A673 (cell line): ENCODE measurements around the gene TBC1D9B. TPM values are rescaled to one million over a fixed set of nuclear protein-coding genes. Genes with fewer than 3 reads are reported as not detected.
"Not testable (repeated sequence)": the region's sequence is repeated elsewhere in the genome, so short reads cannot be mapped to it uniquely, and the experiment has no call there.

Experiments used
- BruUV-seq: library from RNA; stranded (reverse); fragments of 400-500 nt; replicated peaks from 2 replicates; lab custom pipeline; 2021; lab: Mats Ljungman, UMichigan
- CTCF ChIA-PET: fragments of 300-600 bp; sonication (Branson Sonifier 250); formaldehyde crosslinking; loops from one replicate; lab custom pipeline; 2022; ENCODE audit warnings: antibody characterized with exemption; lab: Charles Lee
- POLR2A ChIA-PET: fragments of 300-600 bp; sonication (Branson Sonifier 250); formaldehyde crosslinking; loops from one replicate; lab custom pipeline; 2022; ENCODE audit warnings: antibody characterized with exemption; ENCODE audit not compliant: low non-redundant PET; lab: Charles Lee
- DNase-seq: peaks from one replicate; pipeline ENCODE4 v3.0.0-alpha.2; 2015; ENCODE audit warnings: low spot score
- H3K27ac ChIP-seq: fragments of 200-600 bp; sonication (generic); 2 replicates; pipeline ENCODE4 v1.5.1; 2016; ENCODE audit warnings: mixed run types, low read depth, mild to moderate bottlenecking, mixed read lengths, antibody characterized with exemption, low read length; ENCODE audit not compliant: poor library complexity, severe bottlenecking
- H3K27me3 ChIP-seq: fragments of 200-600 bp; sonication (generic); replicated peaks from 2 replicates; pipeline ENCODE4 v1.6.1; 2017; ENCODE audit warnings: mixed run types, low read depth, mild to moderate bottlenecking, mixed read lengths, antibody characterized with exemption, low read length; ENCODE audit not compliant: insufficient read depth, poor library complexity
- H3K36me3 ChIP-seq: fragments of 200-600 bp; sonication (generic); 2 replicates; pipeline ENCODE4 v1.6.1; 2016; ENCODE audit warnings: mixed run types, mild to moderate bottlenecking, mixed read lengths, antibody characterized with exemption, low read length; ENCODE audit not compliant: insufficient read depth, poor library complexity, severe bottlenecking
- H3K4me1 ChIP-seq: fragments of 200-600 bp; sonication (generic); 2 replicates; pipeline ENCODE4 v1.6.1; 2017; ENCODE audit warnings: mixed run types, mild to moderate bottlenecking, mixed read lengths, antibody characterized with exemption, low read length; ENCODE audit not compliant: insufficient read depth, poor library complexity, severe bottlenecking
- H3K4me3 ChIP-seq: fragments of 200-600 bp; sonication (generic); 2 replicates; pipeline ENCODE4 v1.5.1; 2016; ENCODE audit warnings: low read depth, mixed run types, mild to moderate bottlenecking, mixed read lengths, low read length; ENCODE audit not compliant: poor library complexity, severe bottlenecking
- H3K9me3 ChIP-seq: fragments of 200-600 bp; sonication (generic); 2 replicates; pipeline ENCODE4 v1.6.1; 2016; ENCODE audit warnings: mixed run types, low read depth, mild to moderate bottlenecking, mixed read lengths, antibody characterized with exemption, low read length; ENCODE audit not compliant: poor library complexity, severe bottlenecking
- EZH2 ChIP-seq: fragments of 200-600 bp; sonication (generic); IDR thresholded peaks from 2 replicates; pipeline ENCODE4 v1.6.1; 2017; ENCODE audit warnings: borderline replicate concordance, low read depth, mild to moderate bottlenecking, mixed read lengths, antibody characterized with exemption, low read length; ENCODE audit not compliant: poor library complexity, severe bottlenecking
- intact Hi-C: fragments of 100-400 bp; cut with micrococcal nuclease; formaldehyde crosslinking; loops from one replicate; pipeline ENCODE4 v1.10.0; 2022; ENCODE audit not compliant: unreplicated experiment
- total RNA-seq: library from RNA; stranded (reverse); gene quantifications from 2 replicates; pipeline ENCODE4 v1.2.3, GENCODE V29; 2021
- TF ChIP-seq, protein P1 (sequence below): fragments of 300-800, 200-600 bp; sonication (generic); conservative IDR thresholded peaks from 2 replicates; pipeline ENCODE4 v1.5.1; 2017; ENCODE audit warnings: low read depth, mild to moderate bottlenecking, antibody characterized with exemption, low read length, moderate library complexity, mixed read lengths

TBC1D9B gene
- total RNA-seq, 1 experiment from 2014 or later = 68.2 TPM

DNA sequence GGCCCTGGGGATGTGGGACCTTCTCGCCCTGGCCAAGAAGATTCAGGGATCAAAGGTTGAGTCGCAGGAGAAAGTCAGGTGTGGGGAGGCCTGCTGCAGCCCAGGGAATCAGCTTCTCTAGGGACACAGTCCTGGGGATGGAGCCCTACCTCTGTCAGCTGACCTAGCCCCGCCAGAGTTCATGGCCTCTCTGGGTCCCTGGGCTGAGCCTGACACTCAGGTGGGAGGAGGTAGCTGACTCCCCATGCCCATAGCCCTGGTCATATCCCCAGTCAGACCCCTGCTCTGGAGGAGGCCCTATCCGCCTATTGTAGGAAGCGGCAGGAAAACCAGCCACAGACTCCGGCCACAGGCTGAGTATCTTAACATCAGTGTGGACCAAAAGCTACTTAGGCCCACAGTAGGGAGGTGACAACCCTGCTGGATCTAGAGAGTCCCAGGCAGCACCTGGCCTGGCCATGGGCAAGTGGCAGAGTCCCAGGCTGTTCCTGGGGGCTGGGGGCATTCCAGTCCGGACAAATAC lies 34.0 kb downstream of the TBC1D9B start:
- Histone ChIP-seq H3K27me3 (no peaks in the 10 kb centered on the region), H3K9me3 (no peaks in the 10 kb centered on the region), H3K36me3 (peaks cover 16% of the 10 kb centered on the region), H3K27ac (no peak overlapping the region), H3K4me1 (no peaks in the 10 kb centered on the region), H3K4me3 (no peak overlapping the region)
- no TSS peak for BruUV-seq
- intact Hi-C loops = no loop called here
- no peak for DNase-seq
- TF ChIP-seq, protein P1, sequence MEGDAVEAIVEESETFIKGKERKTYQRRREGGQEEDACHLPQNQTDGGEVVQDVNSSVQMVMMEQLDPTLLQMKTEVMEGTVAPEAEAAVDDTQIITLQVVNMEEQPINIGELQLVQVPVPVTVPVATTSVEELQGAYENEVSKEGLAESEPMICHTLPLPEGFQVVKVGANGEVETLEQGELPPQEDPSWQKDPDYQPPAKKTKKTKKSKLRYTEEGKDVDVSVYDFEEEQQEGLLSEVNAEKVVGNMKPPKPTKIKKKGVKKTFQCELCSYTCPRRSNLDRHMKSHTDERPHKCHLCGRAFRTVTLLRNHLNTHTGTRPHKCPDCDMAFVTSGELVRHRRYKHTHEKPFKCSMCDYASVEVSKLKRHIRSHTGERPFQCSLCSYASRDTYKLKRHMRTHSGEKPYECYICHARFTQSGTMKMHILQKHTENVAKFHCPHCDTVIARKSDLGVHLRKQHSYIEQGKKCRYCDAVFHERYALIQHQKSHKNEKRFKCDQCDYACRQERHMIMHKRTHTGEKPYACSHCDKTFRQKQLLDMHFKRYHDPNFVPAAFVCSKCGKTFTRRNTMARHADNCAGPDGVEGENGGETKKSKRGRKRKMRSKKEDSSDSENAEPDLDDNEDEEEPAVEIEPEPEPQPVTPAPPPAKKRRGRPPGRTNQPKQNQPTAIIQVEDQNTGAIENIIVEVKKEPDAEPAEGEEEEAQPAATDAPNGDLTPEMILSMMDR = no peak
- CTCF ChIA-PET = no interaction called here
- POLR2A ChIA-PET = no interaction called here

DNA sequence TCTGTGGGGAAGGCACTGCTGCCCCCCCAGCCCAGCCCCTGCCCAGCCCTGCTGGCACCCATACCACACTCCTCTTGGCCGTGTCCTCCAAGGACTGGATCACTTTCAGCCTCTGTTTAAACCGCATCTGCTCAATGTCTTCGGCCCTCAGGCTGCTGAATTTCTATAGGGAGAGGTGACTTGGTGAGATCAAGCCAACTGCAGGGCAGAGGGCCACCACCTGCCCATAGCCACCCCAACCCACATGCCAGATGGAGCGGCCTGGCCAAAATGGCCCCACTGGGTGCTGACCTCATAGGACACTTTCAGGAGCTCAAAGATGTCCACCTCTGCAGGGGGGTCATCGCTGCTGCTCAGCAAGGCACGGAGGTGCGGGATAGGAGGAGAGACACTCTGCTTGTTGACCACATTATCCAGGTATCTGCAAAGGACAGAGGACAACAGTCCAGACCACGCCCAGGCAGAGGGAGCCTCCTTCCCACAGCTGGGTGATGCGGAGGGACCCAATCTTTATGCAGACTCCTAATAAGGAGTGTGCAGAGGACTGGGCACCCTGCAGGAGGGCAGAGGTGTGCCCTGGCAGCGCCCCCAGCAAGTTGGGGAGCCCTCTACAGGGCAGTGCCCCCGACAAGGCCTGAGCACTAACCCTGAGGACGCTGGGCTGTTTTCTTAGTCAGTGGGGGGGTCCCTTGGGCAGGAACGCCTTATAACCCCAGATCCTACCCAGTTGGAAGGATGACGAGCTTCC lies 34.7 kb downstream of the TBC1D9B start:
- ChIA-PET CTCF (no interaction called here), POLR2A (no interaction called here)
- no TSS peak for BruUV-seq
- intact Hi-C loops = no loop called here
- DNase-seq = no peak
- TF ChIP-seq EZH2 = no peak
- Histone ChIP-seq H3K27ac (no peak overlapping the region), H3K4me3 (no peak overlapping the region), H3K9me3 (no peaks in the 10 kb centered on the region), H3K27me3 (no peaks in the 10 kb centered on the region), H3K36me3 (peaks cover 15% of the 10 kb centered on the region), H3K4me1 (no peaks in the 10 kb centered on the region)

GRCh38 chr5:179872055-179872827 lies 35.5 kb downstream of the TBC1D9B start:
- peaks cover 11% of the 10 kb centered on the region for H3K36me3 ChIP-seq
- ChIA-PET CTCF (no interaction called here), POLR2A (no interaction called here)
- no peak for DNase-seq
- H3K4me1 ChIP-seq = no peaks in the 10 kb centered on the region
- H3K4me3 ChIP-seq = no peak overlapping the region
- H3K27me3 ChIP-seq = no peaks in the 10 kb centered on the region
- no peak overlapping the region for H3K27ac ChIP-seq
- TF ChIP-seq, protein P1 = no peak
- TF ChIP-seq EZH2 = no peak
- no TSS peak for BruUV-seq
- intact Hi-C loops = no loop called here
- H3K9me3 ChIP-seq = no peaks in the 10 kb centered on the region

DNA sequence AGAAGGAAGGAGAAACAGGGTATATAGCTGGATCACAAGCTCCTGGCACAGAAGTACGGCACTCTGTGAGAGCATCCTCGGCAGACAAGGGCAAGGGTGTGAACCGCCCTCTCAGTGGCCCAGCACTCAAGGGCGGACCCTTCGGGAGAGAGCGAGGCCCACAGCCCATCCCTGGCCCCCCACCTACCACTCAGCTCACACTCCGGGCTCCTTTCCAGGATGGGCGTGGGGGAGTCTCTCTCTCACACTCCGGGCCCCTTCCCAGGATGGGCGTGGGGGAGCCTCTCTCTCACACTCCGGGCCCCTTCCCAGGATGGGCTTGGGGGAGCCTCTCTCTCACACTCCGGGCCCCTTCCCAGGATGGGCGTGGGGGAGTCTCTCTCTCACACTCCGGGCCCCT lies 36.2 kb downstream of the TBC1D9B start:
- intact Hi-C loops, H3K27me3 ChIP-seq, H3K4me1 ChIP-seq, H3K27ac ChIP-seq, H3K4me3 ChIP-seq, DNase-seq, POLR2A ChIA-PET, BruUV-seq, H3K9me3 ChIP-seq, CTCF ChIA-PET: not testable (repeated sequence)
- H3K36me3 ChIP-seq = peaks cover 11% of the 10 kb centered on the region
